Amniotic stem cell (primary cell): ENCODE results near the gene FOXP1.

Source experiments
- DNase-seq: peaks from one replicate; lab custom pipeline; 2025; lab: John Stamatoyannopoulos, UW

Gene FOXP1

GRCh38 chr3:71260782-71261181 lies 322.7 kb downstream of the FOXP1 start:
- DNase-seq, result no peak

GRCh38 chr3:71258526-71258925 lies 325.0 kb downstream of the FOXP1 start:
- DNase-seq, result no peak

GRCh38 chr3:71258116-71258515 lies 325.4 kb downstream of the FOXP1 start:
- DNase-seq, result peak; percentile 34

GRCh38 chr3:71255498-71255897 lies 328.0 kb downstream of the FOXP1 start:
- DNase-seq, result no peak

GRCh38 chr3:71254281-71255057 lies 329.1 kb downstream of the FOXP1 start:
- DNase-seq, result no peak

DNA sequence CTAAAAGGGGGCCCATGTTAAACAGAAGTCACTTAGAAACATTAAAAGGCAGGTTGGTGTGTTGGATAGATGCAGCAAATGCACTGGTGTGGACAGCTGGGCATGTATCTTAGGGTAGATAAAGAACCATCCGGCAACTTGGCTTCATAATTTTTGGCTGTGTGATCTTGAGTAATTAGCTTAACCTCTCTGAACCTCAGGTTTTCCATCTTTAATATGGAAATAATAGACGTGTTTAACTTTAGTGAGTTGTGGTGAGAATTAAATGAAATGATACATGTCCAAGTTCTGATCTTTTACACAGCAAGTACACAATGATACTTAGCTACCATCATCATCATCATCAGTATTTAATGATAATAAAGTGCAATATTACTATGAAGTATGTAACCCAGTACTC lies 330.4 kb downstream of the FOXP1 start:
- DNase-seq, result no peak

GRCh38 chr3:71252466-71252865 lies 331.1 kb downstream of the FOXP1 start:
- no peak for DNase-seq

- peak; percentile 39 for DNase-seq
These were observed 332.3 kb downstream of the FOXP1 start for GRCh38 chr3:71251156-71251775.

DNA sequence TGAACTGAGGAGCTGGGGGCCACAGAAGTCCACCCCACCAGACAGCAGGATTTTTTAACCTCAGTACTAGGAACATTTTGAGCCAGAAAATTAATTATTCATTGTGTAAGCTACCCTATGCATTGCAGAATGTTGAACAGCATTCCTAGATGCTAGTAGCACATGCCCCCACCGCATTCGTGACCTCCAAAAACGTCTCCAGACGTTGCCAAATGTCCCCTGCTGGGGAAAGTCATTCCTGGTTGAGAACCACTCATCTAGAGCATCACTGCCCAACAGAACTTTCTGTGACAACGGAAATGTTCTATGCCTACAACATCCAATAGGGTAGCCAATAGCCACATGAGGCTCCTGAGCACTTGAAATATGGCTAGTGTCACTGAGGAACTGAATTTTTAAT lies 333.5 kb downstream of the FOXP1 start:
- no peak for DNase-seq

GRCh38 chr3:71247958-71248335 lies 335.6 kb downstream of the FOXP1 start:
- DNase-seq, result no peak

DNA sequence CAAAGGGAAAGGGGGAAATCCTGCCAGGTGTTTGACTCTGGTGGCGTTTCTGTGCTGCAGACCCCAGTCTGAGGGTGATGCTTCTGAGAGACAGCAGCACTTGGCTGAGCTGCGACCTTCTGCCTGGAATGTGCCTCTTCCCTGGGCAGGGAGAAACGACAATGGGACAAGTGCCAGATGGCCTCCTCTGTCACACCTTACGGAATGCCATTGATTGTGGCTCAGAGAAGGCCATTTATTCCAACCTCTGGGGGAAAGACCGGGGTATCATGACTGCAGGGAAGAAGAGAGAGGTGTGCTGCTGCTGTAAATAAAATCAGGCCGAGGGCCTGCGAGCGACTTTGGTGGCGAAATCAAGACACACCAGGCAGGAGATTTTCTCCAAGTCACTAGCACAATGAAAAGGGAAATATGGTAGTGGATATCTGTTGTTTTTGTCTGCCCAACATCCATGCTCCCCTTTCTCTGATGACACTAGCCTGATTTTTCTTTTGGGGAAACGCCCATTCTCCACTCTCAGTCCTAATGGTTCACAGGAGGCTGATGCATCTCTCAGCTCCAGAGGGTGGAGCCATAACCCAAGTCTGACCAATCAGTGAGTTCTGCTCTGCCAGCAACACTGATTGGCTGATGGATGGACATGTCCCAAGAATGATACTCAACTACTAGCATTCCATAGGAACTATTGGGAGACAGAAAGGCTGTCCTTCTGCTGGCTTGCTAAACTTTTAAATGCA lies 336.1 kb downstream of the FOXP1 start:
- no peak for DNase-seq

- no peak for DNase-seq
These were observed 337.3 kb downstream of the FOXP1 start for GRCh38 chr3:71245971-71246880.

DNA sequence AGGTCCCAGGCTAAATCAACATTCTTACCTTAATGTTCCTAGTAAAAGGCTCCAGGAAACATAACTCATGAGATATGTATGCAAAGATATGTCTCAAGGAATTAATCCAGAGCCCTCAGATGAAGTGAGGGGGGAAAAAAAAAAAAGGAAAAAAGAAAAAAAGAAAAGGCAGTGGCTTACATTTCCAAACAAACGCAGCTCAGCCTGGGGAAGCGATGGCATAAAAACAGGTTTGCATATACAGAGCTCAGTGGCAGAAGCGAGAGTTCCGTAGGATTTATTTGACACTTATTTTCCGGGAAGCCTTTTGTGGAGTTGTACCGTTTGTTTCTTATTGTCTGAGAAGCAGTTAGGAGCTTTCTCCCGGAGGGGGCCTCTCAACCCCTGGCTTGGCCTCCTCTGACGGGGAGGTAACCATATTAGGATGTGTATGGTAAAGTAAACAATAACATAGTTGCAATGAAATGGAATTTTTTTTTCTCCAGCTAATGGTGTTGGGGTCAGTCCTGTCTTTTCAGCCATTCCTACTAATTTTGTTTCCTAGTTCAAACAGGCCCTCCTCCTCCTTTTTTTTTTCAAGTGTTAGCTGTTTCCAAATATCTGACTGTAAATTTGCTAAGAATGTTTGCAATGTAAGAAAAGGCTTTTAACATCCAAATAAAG lies 338.6 kb downstream of the FOXP1 start:
- DNase-seq, result no peak

GRCh38 chr3:71244153-71244825 lies 339.2 kb downstream of the FOXP1 start:
- DNase-seq, result no peak

DNA sequence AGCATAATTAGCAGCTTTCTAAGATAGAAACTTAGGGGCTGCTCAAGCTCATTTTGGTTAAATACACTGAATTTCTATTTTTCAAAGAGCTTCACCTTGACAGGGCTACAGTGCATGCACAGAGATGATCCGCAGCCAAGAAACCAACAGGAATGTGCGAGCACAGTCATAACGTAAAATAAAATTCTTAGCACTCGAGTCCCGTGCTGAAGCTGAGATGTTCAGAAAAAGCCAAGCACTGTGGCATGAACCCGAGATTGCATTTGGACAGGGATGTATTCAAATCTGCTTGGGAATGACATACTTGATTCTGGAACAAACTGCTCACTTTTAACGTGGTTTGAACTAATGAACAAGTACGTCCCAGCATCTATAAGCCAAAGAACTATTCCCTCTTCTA lies 340.3 kb downstream of the FOXP1 start:
- DNase-seq, result no peak

DNA sequence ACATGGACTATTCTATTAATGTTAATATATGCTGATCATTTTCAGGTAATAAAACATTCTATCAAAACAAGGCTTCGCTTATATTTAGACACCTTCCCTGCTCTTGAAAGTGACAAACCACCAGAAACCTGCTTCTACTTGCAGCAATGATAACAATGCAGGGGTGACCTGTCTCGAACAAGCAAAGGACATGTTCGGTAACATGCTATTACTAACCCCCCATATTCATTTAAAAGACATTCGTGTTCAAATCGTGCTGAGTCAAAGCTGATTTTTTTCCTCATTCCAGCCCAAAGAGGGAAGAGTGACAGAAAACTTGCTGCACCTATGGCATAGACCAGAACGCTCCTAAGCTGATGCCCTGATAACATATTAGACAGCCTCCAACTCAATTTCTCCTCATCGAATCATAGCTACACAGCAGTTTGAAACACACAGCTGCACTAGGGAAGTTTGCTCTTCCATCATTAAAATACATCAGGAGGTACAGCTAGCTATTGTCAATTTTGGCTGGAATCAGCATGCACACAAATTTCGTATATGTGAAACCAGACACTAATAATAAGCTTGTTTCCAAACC lies 341.5 kb downstream of the FOXP1 start:
- DNase-seq, result no peak

DNA sequence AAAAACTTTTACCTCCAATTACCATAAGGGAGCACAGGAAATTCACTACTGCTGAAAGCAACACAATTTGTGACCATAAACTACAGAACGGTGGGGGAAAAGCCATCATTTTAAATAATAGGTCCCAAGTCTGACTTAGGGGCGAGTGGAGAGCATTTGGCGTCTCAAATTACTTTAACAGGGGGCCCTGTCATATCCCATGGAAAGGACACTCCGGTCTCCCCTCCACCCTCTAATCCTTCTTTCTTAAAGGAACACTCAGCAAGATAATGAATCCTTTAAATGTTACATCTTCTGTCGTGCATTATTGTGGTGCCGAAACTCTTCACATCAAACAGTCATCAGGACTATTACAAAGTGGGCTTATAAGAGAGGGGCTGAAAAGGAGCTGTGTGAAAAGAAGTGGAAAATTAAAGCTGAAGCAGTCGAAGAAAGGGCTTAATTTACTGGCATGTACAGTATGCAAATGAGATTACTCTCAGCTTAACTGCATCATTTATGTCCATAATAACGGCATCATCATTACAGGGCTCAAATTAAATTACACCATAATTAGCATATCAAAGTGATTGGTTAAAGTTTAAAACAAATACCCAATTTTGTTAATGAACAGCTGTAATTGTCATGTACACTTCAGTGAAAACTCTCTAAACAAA lies 342.2 kb downstream of the FOXP1 start:
- no peak for DNase-seq

- DNase-seq, result no peak
These were observed 343.5 kb downstream of the FOXP1 start for GRCh38 chr3:71240034-71240433.

DNA sequence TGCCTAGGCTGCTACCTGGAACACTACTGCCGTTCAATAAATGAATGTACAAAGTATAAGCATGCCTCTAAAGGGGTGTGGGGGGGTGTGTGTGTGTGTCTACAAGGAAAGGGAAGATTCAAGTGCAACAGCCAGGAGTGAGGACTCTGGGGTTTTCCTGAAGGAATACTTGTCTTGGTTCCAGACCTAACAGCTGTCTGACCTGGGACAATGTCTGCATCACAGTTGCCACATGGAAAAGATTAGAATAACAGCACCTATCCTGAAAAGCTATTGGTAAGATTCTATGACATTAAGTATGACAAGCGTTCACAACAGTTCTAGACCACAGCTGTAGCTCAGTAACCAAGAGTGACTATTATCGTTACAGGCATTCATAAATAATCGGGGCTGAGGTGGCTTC lies 345.2 kb downstream of the FOXP1 start:
- no peak for DNase-seq

DNA sequence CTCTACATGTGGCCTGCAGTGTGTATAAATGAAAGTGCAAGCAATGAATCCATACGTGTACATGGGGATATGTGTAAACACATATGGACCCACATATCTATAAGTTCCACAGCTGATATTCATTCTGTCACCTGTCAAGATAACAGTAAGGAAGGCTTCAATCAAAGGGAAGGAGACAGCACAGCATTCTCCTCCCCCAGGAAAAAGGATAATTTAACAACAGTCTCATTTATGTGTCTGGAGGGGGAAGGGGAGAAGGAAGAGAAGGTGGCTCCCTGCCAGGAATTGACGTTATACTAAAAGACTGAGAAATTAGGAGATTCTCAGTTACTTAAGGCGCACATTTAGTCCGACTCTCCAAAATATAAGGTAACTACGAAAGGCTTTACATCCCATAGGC lies 345.9 kb downstream of the FOXP1 start:
- no peak for DNase-seq
